Endothelial cell of umbilical vein (primary cell): Measurements from ENCODE around the gene WHRN. TPM values are rescaled to one million over a fixed set of nuclear protein-coding genes. Genes with fewer than 3 reads are reported as not detected.

Experiments used
- BruUV-seq: library from RNA; stranded (reverse); fragments of 400-500 nt; replicated peaks from 2 replicates; lab custom pipeline; 2021; lab: Mats Ljungman, UMichigan
- CTCF ChIA-PET: fragments of 300-600, 350-600 bp; sonication (Branson Sonifier 250); formaldehyde crosslinking; loops from one replicate; lab custom pipeline; 2021; ENCODE audit warnings: antibody characterized with exemption, inconsistent platforms; lab: Charles Lee
- POLR2A ChIA-PET: fragments of 300-600, 350-600 bp; sonication (Branson Sonifier 250); formaldehyde crosslinking; loops from one replicate; lab custom pipeline; 2021; ENCODE audit warnings: antibody characterized with exemption, inconsistent platforms; lab: Charles Lee
- DNase-seq: peaks from one replicate; pipeline ENCODE4 v3.0.0-alpha.2; 2011; ENCODE audit warnings: low read depth, low spot score
- FAIRE-seq: peaks from 2 replicates; lab custom pipeline; 2011; peaks lifted over from hg19 to GRCh38; lab: Jason Lieb, UNC
- H2AFZ ChIP-seq: 2 replicates; pipeline ENCODE4 v1.6.0; 2012; ENCODE audit warnings: low read depth, low read length, control low read depth, inconsistent platforms
- H3K27ac ChIP-seq: 2 replicates; pipeline ENCODE4 v1.5.1; 2011; ENCODE audit warnings: low read depth, mild to moderate bottlenecking, control low read depth, low read length, moderate library complexity; ENCODE audit not compliant: insufficient read depth
- H3K27me3 ChIP-seq, 2 experiments: 2 replicates each; pipeline versions ENCODE4 v1.6.0 to v1.6.1; 2011; ENCODE audit warnings: low read length in 2 of 2, mixed read lengths in 1 of 2; ENCODE audit not compliant: control insufficient read depth in 2 of 2, insufficient read depth in 2 of 2
- H3K36me3 ChIP-seq, 2 experiments: 2 replicates in 1 of 2; 3 replicates in 1 of 2; pipeline ENCODE4 v1.5.1; 2011; ENCODE audit warnings: low read length in 2 of 2, mild to moderate bottlenecking in 1 of 2, moderate library complexity in 1 of 2; ENCODE audit not compliant: control insufficient read depth in 2 of 2, insufficient read depth in 2 of 2; ENCODE audit errors: extremely low read depth in 1 of 2
- H3K4me1 ChIP-seq: 3 replicates; pipeline ENCODE4 v1.5.1; 2011; ENCODE audit warnings: mild to moderate bottlenecking, low read length; ENCODE audit not compliant: control insufficient read depth, insufficient read depth; ENCODE audit errors: extremely low read depth
- H3K4me2 ChIP-seq: 2 replicates; pipeline ENCODE4 v1.6.1; 2011; ENCODE audit warnings: low read length, control low read depth, mixed read lengths; ENCODE audit not compliant: insufficient read depth
- H3K4me3 ChIP-seq, 3 experiments: fragments of 200-600 bp in 1 of 3; sonication (generic), shearing (Covaris generic) in 1 of 3; replicated peaks in 1 of 3; 2 replicates each; pipeline ENCODE4 v1.5.1; 2011 to 2016; ENCODE audit warnings: control low read depth in 3 of 3, low read length in 3 of 3, mild to moderate bottlenecking in 2 of 3, inconsistent platforms in 1 of 3, low read depth in 1 of 3, moderate library complexity in 1 of 3; ENCODE audit not compliant: insufficient read depth in 1 of 3
- H3K79me2 ChIP-seq: 2 replicates; pipeline ENCODE4 v1.6.0; 2012; ENCODE audit warnings: low read length, inconsistent platforms; ENCODE audit not compliant: control insufficient read depth, insufficient read depth
- H3K9ac ChIP-seq: replicated peaks from 2 replicates; pipeline ENCODE3; 2011; ENCODE audit warnings: low read length, control low read depth; ENCODE audit not compliant: insufficient read depth; ENCODE audit errors: extremely low read depth
- H3K9me1 ChIP-seq: replicated peaks from 3 replicates; pipeline ENCODE4 v1.6.0; 2011; ENCODE audit warnings: mild to moderate bottlenecking, low read length; ENCODE audit not compliant: control insufficient read depth, insufficient read depth; ENCODE audit errors: extremely low read depth
- H3K9me3 ChIP-seq: replicated peaks from 2 replicates; pipeline ENCODE4 v1.5.1; 2012; ENCODE audit warnings: low read length, inconsistent platforms; ENCODE audit not compliant: control insufficient read depth, insufficient read depth
- H4K20me1 ChIP-seq: replicated peaks from 2 replicates; pipeline ENCODE3; 2011; ENCODE audit warnings: mild to moderate bottlenecking, low read length; ENCODE audit not compliant: control insufficient read depth, insufficient read depth; ENCODE audit errors: extremely low read depth
- FOS ChIP-seq: IDR thresholded peaks from 2 replicates; pipeline ENCODE4 v1.6.1; 2011; ENCODE audit warnings: mild to moderate bottlenecking, low read length, moderate library complexity, borderline replicate concordance; ENCODE audit not compliant: insufficient read depth
- GATA2 ChIP-seq: IDR thresholded peaks from 2 replicates; pipeline ENCODE4 v1.7.0; 2011; ENCODE audit warnings: low read depth, mild to moderate bottlenecking, moderate library complexity, mixed read lengths, low read length; ENCODE audit not compliant: insufficient read length, insufficient read depth
- JUN ChIP-seq: IDR thresholded peaks from 2 replicates; pipeline ENCODE4 v1.6.1; 2011; ENCODE audit warnings: borderline replicate concordance, low read depth; ENCODE audit not compliant: insufficient read length, insufficient read depth
- MYC ChIP-seq: IDR thresholded peaks from one replicate; pipeline ENCODE4 v1.6.1; 2011; ENCODE audit warnings: mild to moderate bottlenecking, low read depth, low read length
- POLR2A ChIP-seq: IDR thresholded peaks from 2 replicates; pipeline ENCODE4 v1.6.1; 2012; ENCODE audit warnings: low read depth, mild to moderate bottlenecking, control low read depth, low read length
- POLR2AphosphoS5 ChIP-seq: IDR thresholded peaks from 2 replicates; pipeline ENCODE4 v1.6.1; 2012; ENCODE audit warnings: low read depth, mild to moderate bottlenecking, control low read depth, low read length, moderate library complexity; ENCODE audit not compliant: insufficient read depth
- dilution Hi-C: fragments of 300-500 bp; cut with MboI; formaldehyde crosslinking; loops from one replicate; pipeline ENCODE4 v1.15.0; 2019; ENCODE audit warnings: low sequenced_read_pairs; ENCODE audit not compliant: extremely low pct_ligation_motif_present
- intact Hi-C: fragments of 100-400 bp; cut with micrococcal nuclease; formaldehyde crosslinking; loops from one replicate; pipeline ENCODE4 v1.10.0; 2022
- polyA plus RNA-seq, 4 experiments: library from polyadenylated mRNA; depleted of rRNA in 3 of 4; stranded (reverse) in 3 of 4; unstranded in 1 of 4; fragments of >200 nt; gene quantifications; 2 replicates each; pipeline versions ENCODE4 v1.2.1 to v1.2.3, GENCODE V29; 2011 to 2012; ENCODE audit warnings: missing spikeins in 1 of 4
- total RNA-seq: library from RNA; stranded (reverse); gene quantifications from 2 replicates; pipeline ENCODE4 v1.2.3, GENCODE V29; 2021
- TF ChIP-seq, protein P1 (sequence below), 2 donors: IDR thresholded peaks; 1 replicate in 1 of 2; 2 replicates in 1 of 2; pipeline ENCODE4 v1.5.1; 2011; ENCODE audit warnings: low read length in 2 of 2, mild to moderate bottlenecking in 2 of 2, moderate library complexity in 2 of 2, control low read depth in 1 of 2, inconsistent platforms in 1 of 2, low read depth in 1 of 2; ENCODE audit not compliant: insufficient read depth in 1 of 2; ENCODE audit errors: extremely low read depth in 1 of 2

WHRN gene
- total and polyA plus RNA-seq, 2 donors (not counting 3 experiments of a cell fraction or from before 2014, with no cell fraction given) = 0.35 to 0.69 TPM

DNA sequence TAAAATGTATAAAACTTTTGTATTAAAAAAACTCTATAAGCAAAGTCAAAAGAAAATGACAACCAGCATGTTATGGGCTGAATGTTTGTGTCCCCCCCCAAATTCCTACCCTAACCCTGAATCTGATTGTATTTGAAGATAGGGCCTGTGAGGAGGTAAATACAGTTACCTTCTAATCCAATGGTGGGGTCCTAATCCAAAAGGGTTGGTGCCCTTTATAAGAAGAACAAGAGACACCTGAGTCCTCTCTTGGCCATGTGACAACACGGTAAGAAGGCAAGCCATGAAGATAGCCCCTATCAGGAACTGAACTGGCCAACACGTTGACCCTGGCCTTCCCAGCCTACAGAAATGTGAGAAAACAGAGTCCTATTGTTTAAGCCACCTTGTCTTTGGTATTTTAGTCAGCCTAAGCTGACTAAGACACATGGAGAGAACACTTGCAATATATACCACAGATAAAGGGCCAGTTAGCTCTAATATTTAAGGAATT lies 67.8 kb downstream of the WHRN start:
- intact Hi-C loops (no loop called here), dilution Hi-C loops (no loop called here)
- CTCF ChIA-PET = interaction anchor here (1.2 to 10.9 kb wide), 3 partner anchors 32 to 243 kb away, joined by 3 to 159 read pairs (median 3); no protein-coding TSS in a partner anchor
- H3K9me3 ChIP-seq = no peaks in the 10 kb centered on the region
- no peak overlapping the region for H3K9ac ChIP-seq
- H3K4me3 ChIP-seq = no peak overlapping the region
- POLR2A ChIA-PET = no interaction called here
- H3K4me2 ChIP-seq = no peak overlapping the region
- H3K36me3 ChIP-seq = no peaks in the 10 kb centered on the region
- TF ChIP-seq POLR2AphosphoS5 = no peak
- TF ChIP-seq JUN = no peak
- TF ChIP-seq POLR2A = no peak
- TF ChIP-seq, protein P1, sequence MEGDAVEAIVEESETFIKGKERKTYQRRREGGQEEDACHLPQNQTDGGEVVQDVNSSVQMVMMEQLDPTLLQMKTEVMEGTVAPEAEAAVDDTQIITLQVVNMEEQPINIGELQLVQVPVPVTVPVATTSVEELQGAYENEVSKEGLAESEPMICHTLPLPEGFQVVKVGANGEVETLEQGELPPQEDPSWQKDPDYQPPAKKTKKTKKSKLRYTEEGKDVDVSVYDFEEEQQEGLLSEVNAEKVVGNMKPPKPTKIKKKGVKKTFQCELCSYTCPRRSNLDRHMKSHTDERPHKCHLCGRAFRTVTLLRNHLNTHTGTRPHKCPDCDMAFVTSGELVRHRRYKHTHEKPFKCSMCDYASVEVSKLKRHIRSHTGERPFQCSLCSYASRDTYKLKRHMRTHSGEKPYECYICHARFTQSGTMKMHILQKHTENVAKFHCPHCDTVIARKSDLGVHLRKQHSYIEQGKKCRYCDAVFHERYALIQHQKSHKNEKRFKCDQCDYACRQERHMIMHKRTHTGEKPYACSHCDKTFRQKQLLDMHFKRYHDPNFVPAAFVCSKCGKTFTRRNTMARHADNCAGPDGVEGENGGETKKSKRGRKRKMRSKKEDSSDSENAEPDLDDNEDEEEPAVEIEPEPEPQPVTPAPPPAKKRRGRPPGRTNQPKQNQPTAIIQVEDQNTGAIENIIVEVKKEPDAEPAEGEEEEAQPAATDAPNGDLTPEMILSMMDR (IDR thresholded peaks at IDR 0.05; ENCODE audit: extremely low read depth in 1 of 2, insufficient read depth in 1 of 2, low read depth in 1 of 2, low read length in 2 of 2) = no peak
- no peak for TF ChIP-seq FOS
- no peak for TF ChIP-seq MYC
- TF ChIP-seq GATA2 = no peak
- BruUV-seq = no TSS peak
- no peaks in the 10 kb centered on the region for H3K79me2 ChIP-seq
- no peak for DNase-seq
- H3K4me1 ChIP-seq = no peaks in the 10 kb centered on the region
- H2AFZ ChIP-seq = no peak overlapping the region
- H3K27ac ChIP-seq = no peak overlapping the region
- no peaks in the 10 kb centered on the region for H3K9me1 ChIP-seq
- H3K27me3 ChIP-seq = peaks cover 0 to 3% of the 10 kb centered on the region in 2 experiments
- H4K20me1 ChIP-seq = no peaks in the 10 kb centered on the region
- FAIRE-seq = no peak
